SK-N-SH (cell line): ENCODE data around the gene MAP4K5. TPM values are rescaled to one million over a fixed set of nuclear protein-coding genes. Genes with fewer than 3 reads are reported as not detected.

ENCODE experiments used
- CTCF ChIA-PET: fragments of 300-600, 350-600 bp; formaldehyde crosslinking; extraction: SDS; loops from one replicate; lab custom pipeline; 2021; lab: Yijun Ruan, JAX
- POLR2A ChIA-PET: fragments of 350-600 bp; sonication (Branson Sonifier 250); formaldehyde crosslinking; extraction: SDS; loops from one replicate; lab custom pipeline; 2020; ENCODE audit warnings: antibody characterized with exemption, inconsistent platforms; lab: Yijun Ruan, JAX
- DNase-seq: peaks from one replicate; pipeline ENCODE4 v3.0.0; 2012
- H2AFZ ChIP-seq: fragments of 200-600 bp; sonication (generic); 2 replicates; pipeline ENCODE4 v1.8.1; 2016; ENCODE audit warnings: antibody characterized with exemption, mild to moderate bottlenecking, low read depth
- H3F3A ChIP-seq: fragments of 200-600 bp; sonication (generic); replicated peaks from 2 replicates; pipeline ENCODE3; 2016; ENCODE audit warnings: antibody characterized with exemption, mild to moderate bottlenecking; ENCODE audit not compliant: insufficient read depth
- H3K27ac ChIP-seq, 2 experiments: fragments of 200-500 bp in 1 of 2; fragments of 200-600 bp in 1 of 2; sonication (Bioruptor generic) in 1 of 2; sonication (generic), shearing (Covaris generic) in 1 of 2; 2 replicates each; pipeline versions ENCODE4 v1.5.1 to v1.6.1; 2014 to 2016; ENCODE audit warnings: low read depth in 2 of 2, inconsistent platforms in 1 of 2, low read length in 1 of 2, mild to moderate bottlenecking in 1 of 2, mixed read lengths in 1 of 2
- H3K27me3 ChIP-seq: fragments of 200-600 bp; sonication (generic), shearing (Covaris generic); 2 replicates; pipeline ENCODE4 v1.6.1; 2016; ENCODE audit warnings: mixed run types; ENCODE audit not compliant: insufficient read depth
- H3K36me3 ChIP-seq, 2 experiments: fragments of 200-500 bp in 1 of 2; fragments of 200-600 bp in 1 of 2; sonication (Bioruptor generic) in 1 of 2; sonication (generic) in 1 of 2; replicated peaks in 1 of 2; 2 replicates each; pipeline versions ENCODE3 to v1.5.1; 2014 to 2016; ENCODE audit warnings: low read length in 1 of 2, mild to moderate bottlenecking in 1 of 2; ENCODE audit not compliant: insufficient read depth in 2 of 2, control insufficient read depth in 1 of 2
- H3K4me1 ChIP-seq, 2 experiments: fragments of 200-500 bp in 1 of 2; fragments of 200-600 bp in 1 of 2; sonication (Bioruptor generic) in 1 of 2; sonication (generic), shearing (Covaris generic) in 1 of 2; 2 replicates each; pipeline versions ENCODE4 v1.5.1 to v1.6.1; 2014 to 2016; ENCODE audit warnings: low read depth in 1 of 2, low read length in 1 of 2, mixed run types in 1 of 2; ENCODE audit not compliant: insufficient read depth in 2 of 2, control insufficient read depth in 1 of 2
- H3K4me2 ChIP-seq: fragments of 200-600 bp; sonication (generic), shearing (Covaris generic); 2 replicates; pipeline ENCODE4 v1.6.1; 2017; ENCODE audit warnings: mixed run types
- H3K4me3 ChIP-seq, 2 experiments: fragments of 200-500 bp in 1 of 2; fragments of 200-600 bp in 1 of 2; sonication (Bioruptor generic) in 1 of 2; sonication (generic), shearing (Covaris generic) in 1 of 2; 2 replicates each; pipeline versions ENCODE4 v1.5.1 to v1.8.1; 2014 to 2016; ENCODE audit warnings: low read depth in 2 of 2, inconsistent platforms in 1 of 2, low read length in 1 of 2, mild to moderate bottlenecking in 1 of 2, mixed read lengths in 1 of 2, moderate library complexity in 1 of 2
- H3K79me2 ChIP-seq: fragments of 200-600 bp; sonication (generic); 2 replicates; pipeline ENCODE4 v1.8.1; 2017; ENCODE audit warnings: mild to moderate bottlenecking; ENCODE audit not compliant: insufficient read depth
- H3K9ac ChIP-seq: fragments of 200-600 bp; sonication (generic); 2 replicates; pipeline ENCODE4 v1.6.1; 2017; ENCODE audit warnings: mixed run types
- H3K9me2 ChIP-seq: fragments of 200-600 bp; sonication (generic); 2 replicates; pipeline ENCODE4 v1.6.1; 2017; ENCODE audit warnings: mixed run types
- H3K9me3 ChIP-seq: fragments of 200-600 bp; sonication (generic); 2 replicates; pipeline ENCODE4 v1.6.1; 2017; ENCODE audit warnings: mixed run types, mild to moderate bottlenecking, moderate library complexity
- H4K20me1 ChIP-seq: fragments of 200-600 bp; sonication (generic); 2 replicates; pipeline ENCODE4 v1.6.1; 2017; ENCODE audit warnings: mild to moderate bottlenecking, mixed run types; ENCODE audit not compliant: insufficient read depth
- FOSL2 ChIP-seq: IDR thresholded peaks from 2 replicates; pipeline ENCODE4 v1.4.0; 2012; ENCODE audit warnings: low read depth, mild to moderate bottlenecking, moderate library complexity, borderline replicate concordance
- FOXM1 ChIP-seq: IDR thresholded peaks from 2 replicates; pipeline ENCODE4 v1.4.0; 2012; ENCODE audit warnings: low read depth, mild to moderate bottlenecking
- GABPA ChIP-seq: IDR thresholded peaks from 2 replicates; pipeline ENCODE4 v1.4.0; 2012; ENCODE audit warnings: low read depth, mild to moderate bottlenecking
- GATA2 ChIP-seq: sonication (generic); formaldehyde crosslinking; IDR thresholded peaks from 2 replicates; pipeline ENCODE4 v1.5.0; 2020; ENCODE audit warnings: mild to moderate bottlenecking, missing genetic modification reagents
- IRF3 ChIP-seq: fragments of 150-350 bp; IDR thresholded peaks from 2 replicates; pipeline ENCODE4 v1.6.1; 2016; ENCODE audit warnings: mild to moderate bottlenecking, low read depth, low read length
- JUND ChIP-seq: IDR thresholded peaks from 2 replicates; pipeline ENCODE4 v1.4.0; 2012
- MAX ChIP-seq: IDR thresholded peaks from 2 replicates; pipeline ENCODE4 v1.4.0; 2012; ENCODE audit warnings: low read depth
- MXI1 ChIP-seq: IDR thresholded peaks from 2 replicates; pipeline ENCODE4 v1.6.1; 2012; ENCODE audit warnings: mild to moderate bottlenecking, low read depth, low read length, improper control_type of control experiment
- NFIC ChIP-seq: IDR thresholded peaks from 2 replicates; pipeline ENCODE4 v1.4.0; 2012; ENCODE audit warnings: borderline replicate concordance
- NRF1 ChIP-seq: IDR thresholded peaks from 2 replicates; pipeline ENCODE4 v1.6.1; 2012; ENCODE audit warnings: low read depth, mild to moderate bottlenecking, low read length
- POLR2AphosphoS5 ChIP-seq: IDR thresholded peaks from 2 replicates; pipeline ENCODE4 v1.6.1; 2012; ENCODE audit warnings: low read depth, low read length
- RFX5 ChIP-seq: IDR thresholded peaks from 2 replicates; pipeline ENCODE4 v1.6.1; 2012; ENCODE audit warnings: mild to moderate bottlenecking, improper control_type of control experiment, low read length
- SIN3A ChIP-seq: IDR thresholded peaks from 2 replicates; pipeline ENCODE4 v1.6.1; 2012; ENCODE audit warnings: low read depth, mild to moderate bottlenecking, low read length, moderate library complexity, borderline replicate concordance
- SMC3 ChIP-seq: IDR thresholded peaks from 2 replicates; pipeline ENCODE4 v1.6.1; 2012; ENCODE audit warnings: low read depth, low read length, improper control_type of control experiment
- TAF1 ChIP-seq: IDR thresholded peaks from 2 replicates; pipeline ENCODE4 v1.6.1; 2012; ENCODE audit warnings: low read depth, mild to moderate bottlenecking, low read length, moderate library complexity, borderline replicate concordance
- USF1 ChIP-seq: IDR thresholded peaks from 2 replicates; pipeline ENCODE4 v1.4.0; 2012; ENCODE audit warnings: low read depth, borderline replicate concordance
- USF2 ChIP-seq: fragments of 150-350 bp; IDR thresholded peaks from 2 replicates; pipeline ENCODE4 v1.6.1; 2017; ENCODE audit warnings: antibody characterized with exemption, low read length, low read depth, borderline replicate concordance
- WGBS: methylation state at CpG from one replicate; pipeline ENCODE4 v1.1.6; 2017; ENCODE audit warnings: low lambda C conversion rate; 5-methylcytosine and 5-hydroxymethylcytosine counted together
- polyA plus RNA-seq, 3 experiments: library from polyadenylated mRNA; depleted of rRNA; stranded (reverse); fragments of >200 nt; gene quantifications; 2 replicates each; pipeline ENCODE4 v1.2.3, GENCODE V29; 2012

Gene MAP4K5
- polyA plus RNA-seq, 1 of the 3 experiments (the other 2 are of a cell fraction), result 31.8 TPM

- ChIA-PET CTCF (no interaction called here), POLR2A (no interaction called here)
- Histone ChIP-seq H3K9me2 (no peaks in the 10 kb centered on the region), H3K9ac (no peak overlapping the region), H3K4me3 (no peak overlapping the region), H3K79me2 (peaks cover 12% of the 10 kb centered on the region), H3K27ac (no peak overlapping the region), H3K4me2 (no peak overlapping the region), H3K36me3 (peaks cover 73 to 97% of the 10 kb centered on the region in 2 experiments), H3K27me3 (no peaks in the 10 kb centered on the region), H3F3A (peaks cover 12% of the 10 kb centered on the region), H2AFZ (no peak overlapping the region), H4K20me1 (no peaks in the 10 kb centered on the region), H3K9me3 (peaks cover 21% of the 10 kb centered on the region), H3K4me1 (no peaks in the 10 kb centered on the region)
- WGBS, result 100% methylated on average over 1 of the region's 1 CpG
- TF ChIP-seq RFX5 (no peak), IRF3 (no peak), USF2 (no peak), POLR2AphosphoS5 (no peak), JUND (no peak), FOXM1 (no peak)
- DNase-seq, result no peak
These were observed 62.4 kb downstream of the MAP4K5 start for GRCh38 chr14:50469982-50470381.

- H2AFZ ChIP-seq, result no peak overlapping the region
- H3K79me2 ChIP-seq, result peaks cover 14% of the 10 kb centered on the region; the same call in 1 of the 2 replicates
- no peaks in the 10 kb centered on the region for H3K9me2 ChIP-seq
- no peak overlapping the region for H3K4me2 ChIP-seq
- no peak overlapping the region for H3K4me3 ChIP-seq
- CTCF ChIA-PET, result no interaction called here
- no peak for TF ChIP-seq SMC3
- no peak for TF ChIP-seq GATA2 (CRISPR knock-in tag)
- TF ChIP-seq GABPA, result no peak
- TF ChIP-seq NFIC, result no peak
- no peak for TF ChIP-seq TAF1
- TF ChIP-seq MAX, result no peak
- no peak for TF ChIP-seq JUND
- no peak for TF ChIP-seq NRF1
- TF ChIP-seq IRF3, result no peak
- TF ChIP-seq USF1, result no peak
- TF ChIP-seq MXI1, result no peak
- no peak for TF ChIP-seq USF2
- TF ChIP-seq FOSL2, result no peak
- no peak for TF ChIP-seq SIN3A
- TF ChIP-seq, all 33 proteins: peak for 0
- POLR2A ChIA-PET, result no interaction called here
- no peak overlapping the region for H3K9ac ChIP-seq
- no peak for DNase-seq
- no peaks in the 10 kb centered on the region for H3K27me3 ChIP-seq
- H3K36me3 ChIP-seq, result peaks cover 50 to 97% of the 10 kb centered on the region in 2 experiments
- H3K4me1 ChIP-seq, result no peaks in the 10 kb centered on the region
- 94% methylated on average over 2 of the region's 2 CpGs for WGBS
- peaks cover 5% of the 10 kb centered on the region for H3F3A ChIP-seq
- no peak overlapping the region for H3K27ac ChIP-seq
- H3K9me3 ChIP-seq, result no peaks in the 10 kb centered on the region
- H4K20me1 ChIP-seq, result no peaks in the 10 kb centered on the region
These were observed 70.3 kb downstream of the MAP4K5 start for GRCh38 chr14:50462111-50462510.
